WTC11 (cell line): Measurements from ENCODE around the gene CFAP20.
"Not testable (repeated sequence)": the region's sequence is repeated elsewhere in the genome, so short reads cannot be mapped to it uniquely, and the experiment has no call there.

Source experiments
- CREB1 ChIP-seq: sonication (generic); formaldehyde crosslinking; IDR thresholded peaks from 2 replicates; pipeline ENCODE4 v1.8.0; 2023; ENCODE audit warnings: mild to moderate bottlenecking, missing genetic modification reagents
- CREM ChIP-seq: sonication (generic); formaldehyde crosslinking; IDR thresholded peaks from 2 replicates; pipeline ENCODE4 v1.8.1; 2022; ENCODE audit warnings: mild to moderate bottlenecking, missing genetic modification reagents, moderate library complexity
- FOXJ3 ChIP-seq: sonication (generic); formaldehyde crosslinking; IDR thresholded peaks from 2 replicates; pipeline ENCODE4 v1.9.0; 2021; ENCODE audit warnings: missing genetic modification reagents, mild to moderate bottlenecking, borderline replicate concordance
- FOXP1 ChIP-seq: sonication (generic); formaldehyde crosslinking; IDR thresholded peaks from 2 replicates; pipeline ENCODE4 v1.8.0; 2022; ENCODE audit warnings: missing genetic modification reagents, mild to moderate bottlenecking, moderate library complexity, borderline replicate concordance
- MXD4 ChIP-seq: fragments of 250-450 bp; sonication (Bioruptor Pico); IDR thresholded peaks from 2 replicates; pipeline ENCODE4 v1.8.0; 2021; ENCODE audit warnings: mild to moderate bottlenecking, moderate library complexity, borderline replicate concordance
- NFATC4 ChIP-seq: fragments of 250-450 bp; sonication (Bioruptor Pico); IDR thresholded peaks from 2 replicates; pipeline ENCODE4 v1.9.0; 2021; ENCODE audit warnings: mild to moderate bottlenecking
- RELA ChIP-seq: sonication (generic); formaldehyde crosslinking; IDR thresholded peaks from 2 replicates; pipeline ENCODE4 v1.8.1; 2022; ENCODE audit warnings: missing genetic modification reagents, mild to moderate bottlenecking, borderline replicate concordance
- ZBTB21 ChIP-seq: sonication (generic); formaldehyde crosslinking; IDR thresholded peaks from 2 replicates; pipeline ENCODE4 v1.8.1; 2023; ENCODE audit warnings: mild to moderate bottlenecking, missing genetic modification reagents, borderline replicate concordance
- ZNF263 ChIP-seq: sonication (generic); formaldehyde crosslinking; IDR thresholded peaks from 2 replicates; pipeline ENCODE4 v1.8.1; 2022; ENCODE audit warnings: low read depth, mild to moderate bottlenecking, moderate library complexity, missing genetic modification reagents
- ZNF416 ChIP-seq: fragments of 250-450 bp; sonication (Bioruptor Pico); IDR thresholded peaks from 2 replicates; pipeline ENCODE4 v1.9.0; 2021; ENCODE audit warnings: mild to moderate bottlenecking, inconsistent platforms
- TF ChIP-seq, protein P1 (sequence below): fragments of 200-600 bp; IDR thresholded peaks from 2 replicates; pipeline ENCODE4 v1.8.0; 2022; ENCODE audit warnings: antibody characterized with exemption
- TF ChIP-seq, protein P2 (sequence below): sonication (generic); formaldehyde crosslinking; conservative IDR thresholded peaks from 2 replicates; pipeline ENCODE4 v1.8.1; 2022; ENCODE audit warnings: mild to moderate bottlenecking, missing genetic modification reagents
- TF ChIP-seq, protein P3 (sequence below): sonication (generic); formaldehyde crosslinking; IDR thresholded peaks from 2 replicates; pipeline ENCODE4 v1.8.1; 2022; ENCODE audit warnings: mild to moderate bottlenecking, moderate library complexity, missing genetic modification reagents

DNA sequence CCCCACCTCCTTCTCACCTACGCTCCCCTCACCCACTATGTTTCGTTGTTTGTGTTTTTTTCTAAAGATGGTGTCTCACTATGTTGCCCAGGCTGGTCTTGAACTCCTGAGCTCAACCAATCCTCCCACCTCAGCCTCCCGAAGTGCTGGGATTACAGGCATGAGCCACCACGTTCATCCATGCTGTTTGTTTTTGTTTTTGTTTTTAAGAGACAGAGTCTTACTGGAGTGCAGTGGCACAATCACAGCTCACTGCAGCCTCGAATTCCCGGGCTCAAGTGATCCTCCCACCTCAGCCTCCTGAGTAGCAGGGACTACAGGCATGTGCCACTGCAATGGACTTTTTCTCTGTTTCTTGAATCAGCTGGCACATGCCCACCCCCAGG is 33.6 kb downstream of the CFAP20 start:
- TF ChIP-seq, protein P1, sequence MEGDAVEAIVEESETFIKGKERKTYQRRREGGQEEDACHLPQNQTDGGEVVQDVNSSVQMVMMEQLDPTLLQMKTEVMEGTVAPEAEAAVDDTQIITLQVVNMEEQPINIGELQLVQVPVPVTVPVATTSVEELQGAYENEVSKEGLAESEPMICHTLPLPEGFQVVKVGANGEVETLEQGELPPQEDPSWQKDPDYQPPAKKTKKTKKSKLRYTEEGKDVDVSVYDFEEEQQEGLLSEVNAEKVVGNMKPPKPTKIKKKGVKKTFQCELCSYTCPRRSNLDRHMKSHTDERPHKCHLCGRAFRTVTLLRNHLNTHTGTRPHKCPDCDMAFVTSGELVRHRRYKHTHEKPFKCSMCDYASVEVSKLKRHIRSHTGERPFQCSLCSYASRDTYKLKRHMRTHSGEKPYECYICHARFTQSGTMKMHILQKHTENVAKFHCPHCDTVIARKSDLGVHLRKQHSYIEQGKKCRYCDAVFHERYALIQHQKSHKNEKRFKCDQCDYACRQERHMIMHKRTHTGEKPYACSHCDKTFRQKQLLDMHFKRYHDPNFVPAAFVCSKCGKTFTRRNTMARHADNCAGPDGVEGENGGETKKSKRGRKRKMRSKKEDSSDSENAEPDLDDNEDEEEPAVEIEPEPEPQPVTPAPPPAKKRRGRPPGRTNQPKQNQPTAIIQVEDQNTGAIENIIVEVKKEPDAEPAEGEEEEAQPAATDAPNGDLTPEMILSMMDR: not testable (repeated sequence)
- TF ChIP-seq, protein P2, sequence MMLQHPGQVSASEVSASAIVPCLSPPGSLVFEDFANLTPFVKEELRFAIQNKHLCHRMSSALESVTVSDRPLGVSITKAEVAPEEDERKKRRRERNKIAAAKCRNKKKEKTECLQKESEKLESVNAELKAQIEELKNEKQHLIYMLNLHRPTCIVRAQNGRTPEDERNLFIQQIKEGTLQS: not testable (repeated sequence)
- TF ChIP-seq RELA; FOXP1 (CRISPR knock-in tag); CREB1 (CRISPR knock-in tag); CREM (CRISPR knock-in tag); NFATC4 (CRISPR knock-in tag); MXD4; FOXJ3 (CRISPR knock-in tag); ZNF263 (CRISPR knock-in tag); ZBTB21 (CRISPR knock-in tag); ZNF416 (CRISPR knock-in tag): not testable (repeated sequence)
- TF ChIP-seq, protein P3, sequence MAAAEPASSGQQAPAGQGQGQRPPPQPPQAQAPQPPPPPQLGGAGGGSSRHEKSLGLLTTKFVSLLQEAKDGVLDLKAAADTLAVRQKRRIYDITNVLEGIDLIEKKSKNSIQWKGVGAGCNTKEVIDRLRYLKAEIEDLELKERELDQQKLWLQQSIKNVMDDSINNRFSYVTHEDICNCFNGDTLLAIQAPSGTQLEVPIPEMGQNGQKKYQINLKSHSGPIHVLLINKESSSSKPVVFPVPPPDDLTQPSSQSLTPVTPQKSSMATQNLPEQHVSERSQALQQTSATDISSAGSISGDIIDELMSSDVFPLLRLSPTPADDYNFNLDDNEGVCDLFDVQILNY (CRISPR knock-in tag): not testable (repeated sequence)
